ENCODE results near the gene AIPL1.

AIPL1 gene

GRCh38 chr17:6465206-6466003 is 30.5 kb upstream of the AIPL1 start:
- no peak for DNase-seq

- no peak for DNase-seq
These were observed 29.6 kb upstream of the AIPL1 start for GRCh38 chr17:6464446-6465041.

- no peak for DNase-seq
These were observed 28.9 kb upstream of the AIPL1 start for GRCh38 chr17:6463616-6464445.

- no peak for DNase-seq
These were observed 27.8 kb upstream of the AIPL1 start for GRCh38 chr17:6462692-6463091.

- DNase-seq, result no peak
These were observed 27.0 kb upstream of the AIPL1 start for GRCh38 chr17:6461792-6462524.

GRCh38 chr17:6461246-6461645 is 26.3 kb upstream of the AIPL1 start:
- no peak for DNase-seq

- DNase-seq, result no peak
These were observed 25.7 kb upstream of the AIPL1 start for GRCh38 chr17:6460531-6461161.

GRCh38 chr17:6458460-6458950 is 23.6 kb upstream of the AIPL1 start:
- no peak for DNase-seq

- DNase-seq, result no peak
These were observed 23.0 kb upstream of the AIPL1 start for GRCh38 chr17:6457688-6458459.

GRCh38 chr17:6456914-6457687 is 22.2 kb upstream of the AIPL1 start:
- DNase-seq, result no peak

GRCh38 chr17:6456321-6456720 is 21.4 kb upstream of the AIPL1 start:
- DNase-seq, result no peak

- DNase-seq, result peak; percentile 2
These were observed 20.4 kb upstream of the AIPL1 start for GRCh38 chr17:6455321-6455705.

GRCh38 chr17:6454495-6455320 is 19.8 kb upstream of the AIPL1 start:
- no peak for DNase-seq

- DNase-seq, result no peak
These were observed 18.5 kb upstream of the AIPL1 start for GRCh38 chr17:6453279-6454024.

- DNase-seq, result no peak
These were observed 17.7 kb upstream of the AIPL1 start for GRCh38 chr17:6452471-6453266.

GRCh38 chr17:6450926-6451832 is 16.3 kb upstream of the AIPL1 start:
- no peak for DNase-seq

GRCh38 chr17:6449307-6449706 is 14.4 kb upstream of the AIPL1 start:
- no peak for DNase-seq

Measured in NCI-H526 treated with DMSO at 0.1 percent for 48 hours (cell line).